GM12892 (cell line): ENCODE measurements around the gene CCDC38.

Source experiments
- POLR2A ChIP-seq: IDR thresholded peaks from 2 replicates; pipeline ENCODE4 v1.6.1; 2011; ENCODE audit warnings: low read depth, low read length, control low read depth
- POLR2AphosphoS5 ChIP-seq: IDR thresholded peaks from 2 replicates; pipeline ENCODE4 v1.6.1; 2011; ENCODE audit warnings: low read depth, low read length, control low read depth
- TAF1 ChIP-seq: IDR thresholded peaks from 2 replicates; pipeline ENCODE4 v1.6.1; 2011; ENCODE audit warnings: low read depth, mild to moderate bottlenecking, control low read depth, low read length, borderline replicate concordance

- TF ChIP-seq POLR2A (no peak), TAF1 (no peak), POLR2AphosphoS5 (no peak)
Observed at GRCh38 chr12:95870897-95871296, 71.5 kb downstream of the CCDC38 start.
